ENCODE results near the gene FOXM1.
A peak's percentile ranks its signal among the peaks of the same experiment; 100 is the strongest.

The FOXM1 gene

GRCh38 chr12:2877047-2877952, at the start of gene FOXM1, which contains the start of gene RHNO1:
FOXM1 (minus strand) TSS chr12:2877174; CDS start chr12:2874478, 2,696 bp downstream.
RHNO1 (plus strand) TSS chr12:2877223; CDS start chr12:2885367, 8,144 bp downstream.
- peak; percentile 79 for DNase-seq

DNA sequence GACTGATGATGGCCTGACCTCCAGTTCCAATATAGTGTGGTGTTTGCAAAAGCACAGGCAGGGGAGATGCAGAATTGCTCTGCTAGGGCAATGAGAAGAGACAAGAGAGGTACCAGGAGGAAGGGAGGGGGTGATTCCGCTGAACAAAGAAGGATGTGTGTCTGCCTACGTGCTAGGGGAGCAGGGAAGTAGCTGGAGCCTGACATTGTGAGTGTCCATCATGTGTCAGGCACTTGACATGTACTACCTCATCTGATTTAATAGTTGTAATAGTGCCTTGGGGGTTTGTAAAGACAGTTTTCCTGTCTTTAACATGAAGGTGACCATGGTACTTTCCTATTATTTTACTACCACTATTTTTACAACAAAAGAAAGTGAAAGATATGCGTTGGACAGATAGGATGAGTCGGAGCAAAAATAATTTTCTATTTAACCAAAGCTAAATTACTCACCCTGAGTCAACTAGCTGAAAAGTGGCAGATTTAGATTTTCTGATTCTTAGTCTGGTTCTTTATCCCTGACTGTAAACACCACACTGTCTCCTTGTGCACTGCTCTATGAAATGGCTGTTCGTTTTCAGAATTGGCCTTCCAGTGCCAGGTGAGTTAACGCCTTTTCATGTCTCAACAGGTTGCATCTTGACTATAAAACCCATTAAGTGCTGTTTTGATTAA, 48.5 kb upstream of the FOXM1 start:
- DNase-seq: no peak

- DNase-seq: no peak
Measured at GRCh38 chr12:2924019-2924418, 47.0 kb upstream of the FOXM1 start.

- DNase-seq: no peak
Measured at GRCh38 chr12:2923057-2923456, 46.1 kb upstream of the FOXM1 start.

DNA sequence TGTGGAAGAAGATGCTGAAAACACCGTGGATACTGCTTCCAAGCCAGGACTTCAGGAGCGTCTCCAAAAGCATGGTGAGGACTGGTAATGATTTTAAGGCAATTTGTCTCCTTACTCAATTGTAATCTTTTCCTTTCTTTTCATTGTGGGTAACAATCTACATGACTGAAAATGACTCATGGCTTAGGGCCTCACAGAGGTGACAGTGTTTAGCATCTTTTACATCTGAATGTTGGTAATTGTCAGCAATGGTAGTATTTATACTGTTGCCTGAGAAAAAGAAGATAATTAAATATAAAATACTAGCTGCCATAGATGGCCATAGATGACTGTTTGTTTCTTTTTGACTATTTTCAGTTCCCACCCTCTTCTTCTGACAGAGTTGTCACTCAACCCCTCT, 45.4 kb upstream of the FOXM1 start:
- DNase-seq: no peak

DNA sequence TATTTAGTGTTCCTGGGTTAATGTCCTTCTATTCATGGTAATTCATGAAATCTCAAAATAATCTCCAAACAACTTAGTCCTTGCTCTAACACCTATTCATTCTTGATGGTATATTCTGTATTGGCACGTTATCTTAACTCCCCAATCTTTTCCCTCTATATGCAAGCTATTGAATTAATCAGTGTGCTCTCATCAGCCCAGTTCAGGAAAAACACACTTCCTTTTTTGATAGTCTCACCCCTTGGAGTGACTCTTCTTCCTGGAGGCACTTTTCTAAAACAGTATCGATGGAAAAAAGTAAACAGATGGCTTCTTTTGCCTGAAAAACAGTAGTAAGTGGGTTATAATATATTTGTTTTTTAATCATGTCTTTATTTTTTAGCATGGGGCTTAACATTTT, 42.3 kb upstream of the FOXM1 start:
- DNase-seq: no peak

DNA sequence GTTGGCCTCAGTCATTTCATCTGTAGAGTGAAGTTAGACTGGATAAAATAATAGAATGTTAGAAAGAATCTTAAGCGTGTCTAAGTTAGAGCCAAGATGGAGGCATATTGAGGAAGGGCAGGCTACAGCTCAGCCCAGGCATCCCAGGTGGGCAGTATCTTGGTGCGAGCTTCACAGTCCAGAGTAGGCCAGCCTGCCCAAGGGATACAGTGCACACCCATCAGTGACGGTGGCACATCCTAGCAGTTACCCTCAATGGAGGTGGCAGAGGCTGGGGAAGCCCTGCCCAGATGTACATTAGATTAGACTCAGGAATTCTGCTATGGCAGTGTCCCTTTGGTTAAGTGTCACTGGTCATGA, 35.2 kb upstream of the FOXM1 start:
- DNase-seq: no peak

GRCh38 chr12:2904260-2904659, 27.3 kb upstream of the FOXM1 start:
- no peak for DNase-seq

GRCh38 chr12:2902272-2902880, 25.4 kb upstream of the FOXM1 start:
- no peak for DNase-seq

DNA sequence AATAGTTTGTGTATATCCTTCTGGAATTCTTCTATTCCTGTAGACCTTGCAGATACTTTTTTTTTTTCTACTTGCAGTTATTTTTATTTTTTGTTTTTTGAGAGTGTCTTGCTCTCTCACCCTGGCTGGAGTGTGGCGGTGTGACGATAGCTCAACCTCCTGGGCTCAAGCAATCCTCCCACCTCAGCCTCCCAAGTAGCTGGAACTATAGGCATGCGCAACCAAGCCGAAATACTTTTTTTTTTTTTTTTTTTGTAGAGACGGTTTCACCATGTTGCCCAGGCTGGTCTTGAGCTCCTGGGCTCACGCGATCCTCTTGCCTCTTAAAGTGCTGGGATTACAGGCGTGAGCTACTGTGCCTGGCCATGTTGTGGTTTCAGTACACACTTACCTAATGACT, 23.7 kb upstream of the FOXM1 start:
- DNase-seq: no peak

DNA sequence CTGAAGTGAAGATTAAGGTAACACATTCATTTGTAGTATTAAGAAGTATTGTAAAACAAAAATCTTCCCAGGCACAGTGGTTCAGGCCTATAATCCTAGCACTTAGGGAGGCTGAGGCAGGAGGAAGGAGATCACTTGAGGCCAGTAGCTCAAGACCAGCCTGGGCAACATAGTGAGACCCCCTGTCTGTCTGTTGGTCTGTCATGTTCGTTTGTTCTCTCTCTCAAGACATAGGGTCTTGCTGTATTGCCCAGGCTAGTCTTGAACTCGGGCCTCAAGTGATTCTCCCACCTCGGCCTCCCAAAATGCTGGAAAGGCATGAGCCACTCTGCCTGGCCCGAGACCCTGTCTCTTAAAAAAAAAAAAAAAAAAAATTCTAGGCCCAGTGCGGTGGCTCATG, 20.4 kb upstream of the FOXM1 start:
- DNase-seq: no peak

DNA sequence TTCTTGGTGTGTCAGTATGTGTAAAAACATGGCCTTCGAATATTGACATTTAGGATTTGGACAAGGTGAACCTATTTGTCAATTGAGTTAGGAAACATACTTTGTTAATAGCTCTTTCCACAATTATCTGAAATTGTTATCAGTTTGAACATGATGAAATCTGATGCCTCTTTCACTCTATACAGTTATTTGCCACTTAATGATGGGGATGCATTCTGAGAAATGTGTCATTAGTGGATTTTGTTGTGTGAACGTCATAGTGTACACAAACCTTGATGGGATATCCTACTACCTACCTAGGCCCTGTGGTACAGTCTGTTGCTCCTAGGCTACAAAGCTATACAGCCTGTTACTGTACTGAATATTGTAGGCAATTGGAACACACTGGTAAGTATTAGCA, 18.5 kb upstream of the FOXM1 start:
- DNase-seq: no peak

GRCh38 chr12:2895051-2895451, 18.1 kb upstream of the FOXM1 start:
- no peak for DNase-seq

DNA sequence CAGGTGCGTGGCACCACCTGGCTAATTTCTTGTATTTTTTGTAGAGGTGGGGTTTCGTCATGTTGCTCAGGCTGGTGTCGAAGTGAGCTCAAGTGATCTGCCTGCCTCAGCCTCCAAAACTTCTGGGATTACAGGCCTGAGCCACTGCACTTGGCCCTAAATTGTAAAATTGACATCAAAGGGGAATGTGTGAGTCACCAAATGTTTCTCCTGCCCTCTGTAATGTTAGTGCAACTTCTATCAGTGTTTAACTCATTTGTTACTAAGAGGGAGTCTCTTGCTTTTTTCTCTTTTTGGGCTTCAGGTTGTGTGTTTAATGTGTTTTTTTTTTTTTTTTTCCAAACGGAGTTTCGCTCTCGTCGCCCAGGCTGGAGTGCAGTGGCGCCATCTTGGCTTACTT, 16.0 kb upstream of the FOXM1 start:
- DNase-seq: no peak

GRCh38 chr12:2892246-2892645, 15.3 kb upstream of the FOXM1 start:
- DNase-seq: no peak

DNA sequence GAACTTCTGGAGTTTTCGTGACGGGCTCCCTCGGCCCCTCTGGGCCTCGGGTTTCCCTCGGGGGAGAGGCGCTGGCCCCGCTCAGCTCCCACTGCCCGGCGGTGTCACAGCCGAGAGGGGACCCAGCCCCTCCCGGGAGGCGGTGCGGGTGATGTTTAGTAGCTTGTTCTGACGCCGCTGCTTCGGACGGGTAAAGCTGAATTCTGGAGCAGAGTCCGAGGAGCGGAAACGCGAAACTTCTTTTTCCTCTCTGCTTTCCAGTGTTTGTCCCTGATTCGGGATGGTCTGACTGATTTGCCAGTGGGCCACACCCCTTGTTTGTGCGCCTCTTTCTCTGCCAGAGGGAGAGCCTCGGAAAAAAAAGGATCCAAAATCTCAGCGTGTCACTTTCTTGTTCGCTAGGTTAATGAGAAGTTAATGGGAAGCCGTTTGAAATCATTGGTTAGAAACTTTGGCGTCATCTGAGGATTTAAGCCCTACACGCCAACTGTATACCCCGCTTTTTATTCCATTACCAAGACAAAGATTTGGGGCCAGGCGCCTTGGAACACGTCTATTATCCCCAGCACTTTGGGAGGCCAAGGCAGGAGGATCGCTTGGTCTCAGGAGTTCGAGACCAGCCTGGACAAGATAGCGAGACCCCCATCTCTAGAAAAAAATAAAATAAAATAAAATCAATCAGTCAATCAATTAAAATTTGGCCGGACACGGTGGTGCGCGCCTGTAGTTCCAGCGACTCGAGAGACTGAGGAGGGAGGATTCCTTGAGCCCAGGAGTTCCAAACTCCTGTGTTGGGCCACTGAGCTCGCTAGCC, 14.5 kb upstream of the FOXM1 start:
- DNase-seq: no peak

- DNase-seq: peak; percentile 93
Measured at GRCh38 chr12:2890388-2891239, 13.6 kb upstream of the FOXM1 start, which contains the start of gene TULP3. TULP3 (plus strand) TSS chr12:2890891; CDS start chr12:2890948, 57 bp downstream.

- no peak for DNase-seq
Measured at GRCh38 chr12:2890001-2890387, 13.0 kb upstream of the FOXM1 start.

GRCh38 chr12:2886768-2887450, 9.9 kb upstream of the FOXM1 start:
- no peak for DNase-seq

GRCh38 chr12:2884810-2885209, 7.8 kb upstream of the FOXM1 start:
- no peak for DNase-seq

GRCh38 chr12:2879853-2880252, 2.9 kb upstream of the FOXM1 start:
- DNase-seq: no peak

All from GDM1 (cell line).